ENCODE measurements around the gene CCNI. TPM values are rescaled to one million over a fixed set of nuclear protein-coding genes. Genes with fewer than 3 reads are reported as not detected.
A peak's percentile ranks its signal among the peaks of the same experiment; 100 is the strongest.

The CCNI gene
- total and polyA plus RNA-seq, 2 of the 13 experiments (the other 11 are each of a cell fraction or from before 2014, with no cell fraction given), result 43.5 to 122 TPM

GRCh38 chr4:77075869-77076799 lies at the start of gene CCNI (continued):
- TF ChIP-seq NFAT5 (CRISPR knock-in tag; IDR thresholded peaks at IDR 0.05) (peak; percentile 61; the same call in 1 of the 2 replicates), ZMYM4 (CRISPR knock-in tag; IDR thresholded peaks at IDR 0.05) (peak; percentile 91), PTBP1 (IDR thresholded peaks at IDR 0.05; ENCODE audit: low read depth, low read length, poor library complexity, severe bottlenecking) (peak; percentile 87), SP4 (CRISPR knock-in tag; IDR thresholded peaks at IDR 0.05) (peak; percentile 99), ZBTB2 (CRISPR knock-in tag; IDR thresholded peaks at IDR 0.05; ENCODE audit: low read depth) (no peak), ZNF362 (CRISPR knock-in tag; IDR thresholded peaks at IDR 0.05; ENCODE audit: borderline replicate concordance) (no peak), ZNF615 (CRISPR knock-in tag; IDR thresholded peaks at IDR 0.05; ENCODE audit: borderline replicate concordance) (no peak), TARDBP (CRISPR knock-in tag; IDR thresholded peaks at IDR 0.05) (peak; percentile 96), TIGD3 (CRISPR knock-in tag; IDR thresholded peaks at IDR 0.05; ENCODE audit: borderline replicate concordance) (no peak), ZNF503 (CRISPR knock-in tag; IDR thresholded peaks at IDR 0.05) (peak; percentile 43; the same call in 1 of the 2 replicates), PHF8 (CRISPR knock-in tag; IDR thresholded peaks at IDR 0.05) (peak; percentile 81), RNF219 (CRISPR knock-in tag; IDR thresholded peaks at IDR 0.05) (0 out of 2 replicates have a peak, but pooled peaks have one; percentile 58), SAP130 (CRISPR knock-in tag; IDR thresholded peaks at IDR 0.05; ENCODE audit: low read depth) (peak; percentile 82)
